Measurements from ENCODE around the gene MSI2. TPM values are rescaled to one million over a fixed set of nuclear protein-coding genes. Genes with fewer than 3 reads are reported as not detected.

Gene MSI2
- total and polyA plus RNA-seq, 2 experiments from 2014 or later: 4.3 to 17.9 TPM

GRCh38 chr17:57385975-57386374, 129.7 kb downstream of the MSI2 start:
- Histone ChIP-seq H3K9ac (no peak overlapping the region), H3F3A (ENCODE audit: insufficient read depth) (no peaks in the 10 kb centered on the region), H4K20me1 (ENCODE audit: insufficient read depth) (no peaks in the 10 kb centered on the region), H3K4me3 (no peak overlapping the region), H3K9me3 (ENCODE audit: low read depth) (no peaks in the 10 kb centered on the region), H3K4me1 (ENCODE audit: insufficient read depth) (peaks cover 4% of the 10 kb centered on the region), H2AFZ (no peak overlapping the region), H3K9me2 (ENCODE audit: insufficient read depth) (no peaks in the 10 kb centered on the region), H3K4me2 (ENCODE audit: unreplicated experiment) (no peak overlapping the region), H3K27ac (no peak overlapping the region), H3K79me2 (ENCODE audit: insufficient read depth) (no peaks in the 10 kb centered on the region), H3K27me3 (replicated peaks; ENCODE audit: insufficient read depth) (no peaks in the 10 kb centered on the region), H3K36me3 (ENCODE audit: low read depth) (no peaks in the 10 kb centered on the region)
- in situ Hi-C loops (cut with MboI): no loop called here
- no peak for TF ChIP-seq EZH2phosphoT487 (IDR thresholded peaks at IDR 0.05; ENCODE audit: insufficient read depth, low read depth)
- no peak for TF ChIP-seq EZH2 (IDR thresholded peaks at IDR 0.05; ENCODE audit: insufficient read depth, poor library complexity, severe bottlenecking)
- whole genome bisulfite sequencing, 2 experiments (ENCODE audit: low coverage in 1 of 2, low lambda C conversion rate in 2 of 2, missing lambda C conversion rate in 2 of 2): 78 to 84% methylated on average over 4 of the region's 4 CpGs
- no peak for DNase-seq

DNA sequence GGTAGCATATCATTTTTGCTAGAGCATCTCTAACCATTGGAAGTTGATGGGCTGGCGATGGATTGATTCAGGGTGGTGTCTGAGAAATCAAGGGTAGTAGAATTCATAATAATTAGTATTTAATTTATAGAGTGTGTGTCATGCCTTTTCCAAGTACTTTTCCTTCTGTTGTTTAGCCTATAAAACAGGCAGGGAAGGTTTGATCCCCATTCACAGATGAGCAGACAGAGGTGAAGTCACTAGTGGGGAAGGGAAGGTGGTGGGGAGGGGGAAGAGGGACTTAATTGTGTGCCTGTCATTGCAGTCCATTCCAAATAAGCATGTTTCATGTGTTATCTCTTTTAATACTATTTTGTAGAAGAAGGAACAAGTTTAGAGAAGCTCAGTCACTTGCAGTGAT, 131.3 kb downstream of the MSI2 start:
- Histone ChIP-seq H3K9ac (no peak overlapping the region), H3K9me2 (ENCODE audit: insufficient read depth) (no peaks in the 10 kb centered on the region), H3K79me2 (ENCODE audit: insufficient read depth) (no peaks in the 10 kb centered on the region), H3K4me1 (ENCODE audit: insufficient read depth) (peaks cover 4% of the 10 kb centered on the region), H3K4me2 (ENCODE audit: unreplicated experiment) (no peak overlapping the region), H2AFZ (no peak overlapping the region), H3K4me3 (no peak overlapping the region), H3F3A (ENCODE audit: insufficient read depth) (no peaks in the 10 kb centered on the region), H3K36me3 (ENCODE audit: low read depth) (no peaks in the 10 kb centered on the region), H3K9me3 (ENCODE audit: low read depth) (no peaks in the 10 kb centered on the region), H4K20me1 (ENCODE audit: insufficient read depth) (no peaks in the 10 kb centered on the region), H3K27ac (no peak overlapping the region), H3K27me3 (replicated peaks; ENCODE audit: insufficient read depth) (no peaks in the 10 kb centered on the region)
- TF ChIP-seq EZH2phosphoT487 (IDR thresholded peaks at IDR 0.05; ENCODE audit: insufficient read depth, low read depth) (no peak), EZH2 (IDR thresholded peaks at IDR 0.05; ENCODE audit: insufficient read depth, poor library complexity, severe bottlenecking) (no peak)
- DNase-seq: no peak
- WGBS, 2 experiments (ENCODE audit: low coverage in 1 of 2, low lambda C conversion rate in 2 of 2, missing lambda C conversion rate in 2 of 2): 91 to 100% methylated on average over 1 of the region's 1 CpG
- in situ Hi-C loops (cut with MboI): no loop called here

- no peak for DNase-seq
- Histone ChIP-seq H3K36me3 (ENCODE audit: low read depth) (no peaks in the 10 kb centered on the region), H3K79me2 (ENCODE audit: insufficient read depth) (no peaks in the 10 kb centered on the region), H3K4me2 (ENCODE audit: unreplicated experiment) (no peak overlapping the region), H3K4me3 (no peak overlapping the region), H4K20me1 (ENCODE audit: insufficient read depth) (no peaks in the 10 kb centered on the region), H3F3A (ENCODE audit: insufficient read depth) (no peaks in the 10 kb centered on the region), H2AFZ (no peak overlapping the region), H3K27ac (no peak overlapping the region), H3K27me3 (replicated peaks; ENCODE audit: insufficient read depth) (no peaks in the 10 kb centered on the region), H3K4me1 (ENCODE audit: insufficient read depth) (no peaks in the 10 kb centered on the region), H3K9me3 (ENCODE audit: low read depth) (no peaks in the 10 kb centered on the region), H3K9me2 (ENCODE audit: insufficient read depth) (no peaks in the 10 kb centered on the region), H3K9ac (no peak overlapping the region)
- TF ChIP-seq EZH2phosphoT487 (IDR thresholded peaks at IDR 0.05; ENCODE audit: insufficient read depth, low read depth) (no peak), EZH2 (IDR thresholded peaks at IDR 0.05; ENCODE audit: insufficient read depth, poor library complexity, severe bottlenecking) (no peak)
- in situ Hi-C loops (cut with MboI): no loop called here
- 85% methylated on average over 5 of the region's 5 CpGs for WGBS, 2 experiments (ENCODE audit: low coverage in 1 of 2, low lambda C conversion rate in 2 of 2, missing lambda C conversion rate in 2 of 2)
These were observed 131.9 kb downstream of the MSI2 start for GRCh38 chr17:57388131-57388725.

- no peaks in the 10 kb centered on the region for H4K20me1 ChIP-seq (ENCODE audit: insufficient read depth)
- H3K4me1 ChIP-seq (ENCODE audit: insufficient read depth): no peaks in the 10 kb centered on the region
- H3F3A ChIP-seq (ENCODE audit: insufficient read depth): no peaks in the 10 kb centered on the region
- no peak overlapping the region for H3K4me3 ChIP-seq
- no peak overlapping the region for H3K4me2 ChIP-seq (ENCODE audit: unreplicated experiment)
- no peak overlapping the region for H2AFZ ChIP-seq
- no peaks in the 10 kb centered on the region for H3K79me2 ChIP-seq (ENCODE audit: insufficient read depth)
- no peak for DNase-seq
- no peaks in the 10 kb centered on the region for H3K9me3 ChIP-seq (ENCODE audit: low read depth)
- H3K9me2 ChIP-seq (ENCODE audit: insufficient read depth): no peaks in the 10 kb centered on the region
- H3K27me3 ChIP-seq (replicated peaks; ENCODE audit: insufficient read depth): no peaks in the 10 kb centered on the region
- H3K27ac ChIP-seq: no peak overlapping the region
- in situ Hi-C loops (cut with MboI): no loop called here
- WGBS, 2 experiments (ENCODE audit: low coverage in 1 of 2, low lambda C conversion rate in 2 of 2, missing lambda C conversion rate in 2 of 2): 30 to 35% methylated on average over 2 of the region's 2 CpGs
- no peak overlapping the region for H3K9ac ChIP-seq
- H3K36me3 ChIP-seq (ENCODE audit: low read depth): no peaks in the 10 kb centered on the region
- no peak for TF ChIP-seq EZH2 (IDR thresholded peaks at IDR 0.05; ENCODE audit: insufficient read depth, poor library complexity, severe bottlenecking)
- no peak for TF ChIP-seq EZH2phosphoT487 (IDR thresholded peaks at IDR 0.05; ENCODE audit: insufficient read depth, low read depth)
These were observed 133.2 kb downstream of the MSI2 start for GRCh38 chr17:57389473-57389872.

Measured in GM23248 (cell line).